Liver (tissue), 3 donors: ENCODE data around the gene CEP63.

Source experiments
- ATF3 ChIP-seq: IDR thresholded peaks from 2 replicates; pipeline ENCODE4 v1.6.1; 2016; ENCODE audit warnings: antibody characterized with exemption
- CTCF ChIP-seq: fragments of 150-350 bp; IDR thresholded peaks from 2 replicates; pipeline ENCODE4 v1.5.1; 2017; ENCODE audit warnings: improper control_type of control experiment, low read depth, low read length; ENCODE audit not compliant: missing input control
- GABPA ChIP-seq, 2 donors: IDR thresholded peaks in 1 of 2; conservative IDR thresholded peaks in 1 of 2; 2 replicates each; pipeline ENCODE4 v1.6.1; 2016; ENCODE audit warnings: antibody characterized with exemption in 2 of 2, mild to moderate bottlenecking in 1 of 2, moderate library complexity in 1 of 2
- HNF4A ChIP-seq, 2 donors: conservative IDR thresholded peaks; 2 replicates each; pipeline ENCODE4 v1.6.1; 2016; ENCODE audit warnings: antibody characterized with exemption in 2 of 2, mild to moderate bottlenecking in 2 of 2
- JUND ChIP-seq, 2 donors: IDR thresholded peaks; 2 replicates each; pipeline ENCODE4 v1.6.1; 2016; ENCODE audit warnings: antibody characterized with exemption in 2 of 2
- MAX ChIP-seq: IDR thresholded peaks from 2 replicates; pipeline ENCODE4 v1.6.1; 2016; ENCODE audit warnings: antibody characterized with exemption
- NR2F2 ChIP-seq: IDR thresholded peaks from 2 replicates; pipeline ENCODE4 v1.6.1; 2016; ENCODE audit warnings: antibody characterized with exemption
- RAD21 ChIP-seq, 2 donors: IDR thresholded peaks; 2 replicates each; pipeline ENCODE4 v1.6.1; 2016; ENCODE audit warnings: antibody characterized with exemption in 2 of 2, mild to moderate bottlenecking in 2 of 2
- REST ChIP-seq: IDR thresholded peaks from 2 replicates; pipeline ENCODE4 v1.6.1; 2016; ENCODE audit warnings: antibody characterized with exemption, mild to moderate bottlenecking
- TAF1 ChIP-seq: conservative IDR thresholded peaks from 2 replicates; pipeline ENCODE4 v1.6.1; 2016; ENCODE audit warnings: antibody characterized with exemption, mild to moderate bottlenecking
- YY1 ChIP-seq: IDR thresholded peaks from 2 replicates; pipeline ENCODE4 v1.6.1; 2016; ENCODE audit warnings: antibody characterized with exemption, mild to moderate bottlenecking
- ZBTB33 ChIP-seq: IDR thresholded peaks from 2 replicates; pipeline ENCODE4 v1.6.1; 2016; ENCODE audit warnings: antibody characterized with exemption
- donor health status: healthy.
- donor health status: healthy.

GRCh38 chr3:134480546-134480945 is 5.3 kb upstream of the CEP63 start:
- TF ChIP-seq CTCF = no peak
- no peak for TF ChIP-seq JUND (IDR thresholded peaks at IDR 0.05)
- no peak for TF ChIP-seq TAF1
- TF ChIP-seq ATF3 = no peak
- no peak for TF ChIP-seq RAD21 (IDR thresholded peaks at IDR 0.05)
- TF ChIP-seq MAX = no peak
- TF ChIP-seq HNF4A (conservative IDR thresholded peaks at IDR 0.05) = no peak
- no peak for TF ChIP-seq YY1
- no peak for TF ChIP-seq NR2F2
- no peak for TF ChIP-seq GABPA (IDR thresholded peaks at IDR 0.05 in 1 of 2, conservative IDR thresholded peaks at IDR 0.05 in 1 of 2)
- TF ChIP-seq ZBTB33 = no peak
- TF ChIP-seq REST = no peak
